ENCODE data around the gene BROX. TPM values are rescaled to one million over a fixed set of nuclear protein-coding genes. Genes with fewer than 3 reads are reported as not detected.
"Not testable (repeated sequence)": the region's sequence is repeated elsewhere in the genome, so short reads cannot be mapped to it uniquely, and the experiment has no call there.

BROX gene
- total RNA-seq, 1 experiment from 2014 or later = 44.9 TPM

DNA sequence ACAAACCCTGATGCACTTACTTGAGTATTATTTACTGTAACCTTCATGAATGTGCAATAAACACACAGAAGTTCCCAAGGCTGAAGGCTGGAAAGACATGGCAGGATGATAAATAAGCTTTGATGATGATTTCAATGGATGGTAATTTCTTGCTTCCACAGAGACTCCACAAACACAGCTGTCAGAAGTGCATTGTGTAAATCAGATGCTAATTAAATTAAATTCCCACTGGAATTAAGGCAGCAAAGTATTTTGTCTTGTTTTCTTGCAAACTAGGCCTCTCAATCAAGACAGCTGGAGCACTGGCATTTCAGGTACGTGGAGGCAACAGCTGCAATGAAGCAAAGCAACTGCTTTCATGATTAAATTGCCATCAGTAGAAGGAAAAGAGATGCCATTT lies 48.7 kb downstream of the BROX start:
- TF ChIP-seq REST (IDR thresholded peaks at IDR 0.05; ENCODE audit: low read depth) = no peak
- TF ChIP-seq POLR2A (IDR thresholded peaks at IDR 0.05; ENCODE audit: borderline replicate concordance, extremely low read depth, insufficient read depth, insufficient read length) = no peak
- TF ChIP-seq, protein P1, sequence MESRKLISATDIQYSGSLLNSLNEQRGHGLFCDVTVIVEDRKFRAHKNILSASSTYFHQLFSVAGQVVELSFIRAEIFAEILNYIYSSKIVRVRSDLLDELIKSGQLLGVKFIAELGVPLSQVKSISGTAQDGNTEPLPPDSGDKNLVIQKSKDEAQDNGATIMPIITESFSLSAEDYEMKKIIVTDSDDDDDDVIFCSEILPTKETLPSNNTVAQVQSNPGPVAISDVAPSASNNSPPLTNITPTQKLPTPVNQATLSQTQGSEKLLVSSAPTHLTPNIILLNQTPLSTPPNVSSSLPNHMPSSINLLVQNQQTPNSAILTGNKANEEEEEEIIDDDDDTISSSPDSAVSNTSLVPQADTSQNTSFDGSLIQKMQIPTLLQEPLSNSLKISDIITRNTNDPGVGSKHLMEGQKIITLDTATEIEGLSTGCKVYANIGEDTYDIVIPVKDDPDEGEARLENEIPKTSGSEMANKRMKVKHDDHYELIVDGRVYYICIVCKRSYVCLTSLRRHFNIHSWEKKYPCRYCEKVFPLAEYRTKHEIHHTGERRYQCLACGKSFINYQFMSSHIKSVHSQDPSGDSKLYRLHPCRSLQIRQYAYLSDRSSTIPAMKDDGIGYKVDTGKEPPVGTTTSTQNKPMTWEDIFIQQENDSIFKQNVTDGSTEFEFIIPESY (IDR thresholded peaks at IDR 0.05; ENCODE audit: extremely low read depth, insufficient replicate concordance, low read length) = no peak
- TF ChIP-seq CEBPB (IDR thresholded peaks at IDR 0.05; ENCODE audit: low read depth) = no peak
- TF ChIP-seq, protein P2, sequence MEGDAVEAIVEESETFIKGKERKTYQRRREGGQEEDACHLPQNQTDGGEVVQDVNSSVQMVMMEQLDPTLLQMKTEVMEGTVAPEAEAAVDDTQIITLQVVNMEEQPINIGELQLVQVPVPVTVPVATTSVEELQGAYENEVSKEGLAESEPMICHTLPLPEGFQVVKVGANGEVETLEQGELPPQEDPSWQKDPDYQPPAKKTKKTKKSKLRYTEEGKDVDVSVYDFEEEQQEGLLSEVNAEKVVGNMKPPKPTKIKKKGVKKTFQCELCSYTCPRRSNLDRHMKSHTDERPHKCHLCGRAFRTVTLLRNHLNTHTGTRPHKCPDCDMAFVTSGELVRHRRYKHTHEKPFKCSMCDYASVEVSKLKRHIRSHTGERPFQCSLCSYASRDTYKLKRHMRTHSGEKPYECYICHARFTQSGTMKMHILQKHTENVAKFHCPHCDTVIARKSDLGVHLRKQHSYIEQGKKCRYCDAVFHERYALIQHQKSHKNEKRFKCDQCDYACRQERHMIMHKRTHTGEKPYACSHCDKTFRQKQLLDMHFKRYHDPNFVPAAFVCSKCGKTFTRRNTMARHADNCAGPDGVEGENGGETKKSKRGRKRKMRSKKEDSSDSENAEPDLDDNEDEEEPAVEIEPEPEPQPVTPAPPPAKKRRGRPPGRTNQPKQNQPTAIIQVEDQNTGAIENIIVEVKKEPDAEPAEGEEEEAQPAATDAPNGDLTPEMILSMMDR (IDR thresholded peaks at IDR 0.05 in 2 of 3, conservative IDR thresholded peaks at IDR 0.05 in 1 of 3; ENCODE audit: borderline replicate concordance in 1 of 3, insufficient read depth in 1 of 3, low read depth in 2 of 3, low read length in 2 of 3) = no peak
- no peak for DNase-seq (ENCODE audit: low read depth, low spot score)
- no peak overlapping the region for H3K4me2 ChIP-seq (ENCODE audit: low read length)
- H3K36me3 ChIP-seq (ENCODE audit: control insufficient read depth in 1 of 2, insufficient read depth in 2 of 2, low read length in 2 of 2) = no peaks in the 10 kb centered on the region
- intact Hi-C loops (cut with micrococcal nuclease) = no loop called here
- ChIA-PET POLR2A (no interaction called here), CTCF (no interaction called here), RAD21 (ENCODE audit: low non-redundant PET in 1 of 2, low total read pairs in 2 of 2, uncharacterized antibody in 2 of 2, unreplicated experiment in 2 of 2) (no interaction called here)
- no peaks in the 10 kb centered on the region for H3K9me2 ChIP-seq (ENCODE audit: insufficient read depth)
- H3K79me2 ChIP-seq (ENCODE audit: insufficient read depth, low read length) = no peaks in the 10 kb centered on the region
- H3K9me3 ChIP-seq (ENCODE audit: control insufficient read depth in 1 of 2, insufficient read depth in 1 of 2, low read depth in 1 of 2, low read length in 2 of 2) = no peaks in the 10 kb centered on the region
- no peak for ATAC-seq
- no peak overlapping the region for H3K4me3 ChIP-seq (replicated peaks in 1 of 2; ENCODE audit: low read depth in 1 of 2, low read length in 2 of 2)
- H3K9ac ChIP-seq (ENCODE audit: low read length) = no peak overlapping the region
- no TSS peak for BruUV-seq (replicated peaks)
- no peaks in the 10 kb centered on the region for H3K4me1 ChIP-seq (ENCODE audit: control insufficient read depth in 1 of 2, insufficient read depth in 2 of 2, low read length in 2 of 2)
- H2AFZ ChIP-seq (ENCODE audit: low read depth, low read length, poor library complexity, severe bottlenecking) = no peak overlapping the region
- H4K20me1 ChIP-seq (ENCODE audit: insufficient read depth) = no peaks in the 10 kb centered on the region
- H3K27ac ChIP-seq (ENCODE audit: low read depth, low read length) = no peak overlapping the region
- H3K27me3 ChIP-seq (ENCODE audit: insufficient read depth, low read length) = no peaks in the 10 kb centered on the region

DNA sequence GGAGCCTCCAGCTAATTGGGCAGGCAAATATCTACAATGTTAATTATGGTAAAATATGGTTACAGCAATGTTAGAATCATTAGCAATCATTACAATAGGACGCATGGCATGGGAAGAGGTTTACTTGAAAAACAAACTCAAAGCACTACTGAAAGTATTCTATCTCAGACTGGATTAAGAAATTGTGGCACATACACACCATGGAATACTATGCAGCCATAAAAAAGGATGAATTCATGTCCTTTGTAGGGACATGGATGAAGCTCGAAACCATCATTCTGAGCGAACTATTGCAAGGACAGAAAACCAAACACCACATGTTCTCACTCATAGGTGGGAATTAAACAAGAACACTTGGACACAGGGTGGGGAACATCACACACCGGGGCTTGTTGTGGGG lies 49.8 kb downstream of the BROX start:
- BruUV-seq (replicated peaks); H3K9me2 ChIP-seq (ENCODE audit: insufficient read depth); H3K36me3 ChIP-seq (ENCODE audit: control insufficient read depth in 1 of 2, insufficient read depth in 2 of 2, low read length in 2 of 2); H3K9me3 ChIP-seq (ENCODE audit: control insufficient read depth in 1 of 2, insufficient read depth in 1 of 2, low read depth in 1 of 2, low read length in 2 of 2); DNase-seq (ENCODE audit: low read depth, low spot score); intact Hi-C loops (cut with micrococcal nuclease); CTCF ChIA-PET; RAD21 ChIA-PET (ENCODE audit: low non-redundant PET in 1 of 2, low total read pairs in 2 of 2, uncharacterized antibody in 2 of 2, unreplicated experiment in 2 of 2); H2AFZ ChIP-seq (ENCODE audit: low read depth, low read length, poor library complexity, severe bottlenecking); H3K27ac ChIP-seq (ENCODE audit: low read depth, low read length); H3K27me3 ChIP-seq (ENCODE audit: insufficient read depth, low read length); ATAC-seq; H3K79me2 ChIP-seq (ENCODE audit: insufficient read depth, low read length); POLR2A ChIA-PET; H3K9ac ChIP-seq (ENCODE audit: low read length); H3K4me3 ChIP-seq (replicated peaks in 1 of 2; ENCODE audit: low read depth in 1 of 2, low read length in 2 of 2); H3K4me2 ChIP-seq (ENCODE audit: low read length); H4K20me1 ChIP-seq (ENCODE audit: insufficient read depth); H3K4me1 ChIP-seq (ENCODE audit: control insufficient read depth in 1 of 2, insufficient read depth in 2 of 2, low read length in 2 of 2): not testable (repeated sequence)

Measured in HCT116 (cell line).